UCSD-AML1 (cell line): ENCODE results near the gene CREB3.

Experiments
- DNase-seq: peaks from one replicate; lab custom pipeline; 2025; ENCODE audit not compliant: unreplicated experiment; lab: John Stamatoyannopoulos, UW

The CREB3 gene

DNA sequence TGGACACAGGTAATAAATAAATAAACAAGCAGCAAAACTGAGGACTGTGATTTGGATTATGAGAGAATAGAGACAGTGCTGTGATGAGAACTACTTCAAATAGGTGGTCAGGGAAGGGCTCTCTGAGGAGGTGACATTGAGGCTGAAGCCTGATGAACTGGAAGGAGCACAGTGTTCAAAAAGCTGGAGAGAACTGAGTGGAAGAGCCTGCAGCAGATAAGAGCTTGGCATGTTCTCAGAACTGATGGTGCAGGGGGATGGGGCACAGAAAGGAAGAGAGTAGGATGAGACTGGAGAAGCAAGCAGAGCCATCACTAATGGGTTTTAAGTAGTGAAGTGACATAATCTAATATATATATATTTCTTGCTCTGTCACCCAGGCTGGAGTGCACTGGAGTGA is 31.5 kb upstream of the CREB3 start:
- DNase-seq: no peak

DNA sequence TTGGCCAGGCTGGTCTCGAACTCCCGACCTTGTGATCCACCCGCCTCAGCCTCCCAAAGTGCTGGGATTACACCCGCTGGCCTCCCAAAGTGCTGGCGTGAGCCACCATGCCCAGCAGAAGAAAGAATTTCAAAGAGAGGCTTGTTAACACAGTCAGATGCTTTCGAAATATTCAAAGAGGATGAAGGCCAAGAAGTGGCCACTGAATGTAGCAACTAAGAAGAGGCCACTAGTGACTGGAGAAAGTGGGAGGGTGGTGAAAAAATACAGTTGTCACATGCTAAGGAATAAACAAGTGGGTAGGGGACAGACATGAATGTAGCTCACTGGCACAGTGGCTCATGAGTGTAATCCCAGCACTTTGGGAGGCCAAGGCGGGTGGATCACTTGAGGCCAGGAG is 29.8 kb upstream of the CREB3 start:
- DNase-seq: no peak

DNA sequence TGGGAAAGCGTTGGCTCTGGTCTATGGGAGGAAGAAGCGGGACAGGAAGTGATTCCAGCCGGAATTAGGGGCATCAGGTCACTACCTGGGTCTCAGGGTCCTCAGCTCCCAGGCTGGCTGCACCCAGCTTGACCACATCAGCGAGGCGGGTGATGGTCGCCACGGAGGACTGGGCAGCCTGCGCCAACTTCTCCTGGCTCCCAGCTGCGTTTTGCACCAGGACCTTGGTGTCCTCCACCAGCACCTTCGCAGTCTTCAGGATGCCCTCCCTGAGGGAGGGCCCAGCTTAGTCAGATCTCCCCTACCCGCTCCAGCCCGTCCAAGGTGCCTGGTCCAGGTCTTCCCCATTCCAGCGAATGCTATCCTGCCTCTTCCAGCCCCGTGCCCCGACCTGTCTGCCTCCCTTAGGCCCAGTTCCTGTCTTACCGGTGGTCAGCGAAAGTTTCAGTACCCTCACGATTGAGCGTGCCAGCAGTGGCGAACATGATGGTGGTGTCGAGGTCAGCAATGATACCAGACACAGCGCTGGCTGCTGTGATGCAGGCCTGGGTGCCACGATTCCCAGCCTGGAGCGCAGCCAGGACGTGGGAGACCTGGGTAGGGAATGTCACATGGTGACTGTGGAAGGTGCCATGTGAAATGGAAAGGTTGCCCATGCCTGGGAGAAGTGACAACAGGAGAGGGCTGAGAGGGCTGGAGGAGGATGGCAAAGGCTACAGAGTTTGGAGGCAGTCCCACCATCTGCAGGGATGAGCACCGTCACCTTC is 28.4 kb upstream of the CREB3 start:
- DNase-seq: no peak

DNA sequence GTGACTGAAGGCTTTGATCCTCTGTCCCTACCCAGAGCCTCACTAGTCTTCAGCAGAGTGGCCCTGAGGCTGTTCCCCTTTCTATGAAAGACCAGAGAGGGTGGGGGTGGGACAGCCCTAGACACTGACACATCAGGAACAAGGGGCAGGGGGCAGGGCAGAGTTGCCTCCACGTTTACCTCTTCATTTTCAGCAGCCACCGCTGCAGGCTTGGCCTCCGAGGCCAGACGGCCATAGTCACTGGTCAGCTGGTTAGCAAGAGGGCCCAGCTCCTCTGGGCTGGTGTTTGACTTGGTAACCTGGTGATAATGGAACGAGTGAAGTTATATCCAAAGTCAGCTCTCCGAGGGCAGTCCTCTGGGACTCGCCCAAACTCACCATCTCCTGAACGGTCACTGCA is 27.1 kb upstream of the CREB3 start:
- DNase-seq: no peak

DNA sequence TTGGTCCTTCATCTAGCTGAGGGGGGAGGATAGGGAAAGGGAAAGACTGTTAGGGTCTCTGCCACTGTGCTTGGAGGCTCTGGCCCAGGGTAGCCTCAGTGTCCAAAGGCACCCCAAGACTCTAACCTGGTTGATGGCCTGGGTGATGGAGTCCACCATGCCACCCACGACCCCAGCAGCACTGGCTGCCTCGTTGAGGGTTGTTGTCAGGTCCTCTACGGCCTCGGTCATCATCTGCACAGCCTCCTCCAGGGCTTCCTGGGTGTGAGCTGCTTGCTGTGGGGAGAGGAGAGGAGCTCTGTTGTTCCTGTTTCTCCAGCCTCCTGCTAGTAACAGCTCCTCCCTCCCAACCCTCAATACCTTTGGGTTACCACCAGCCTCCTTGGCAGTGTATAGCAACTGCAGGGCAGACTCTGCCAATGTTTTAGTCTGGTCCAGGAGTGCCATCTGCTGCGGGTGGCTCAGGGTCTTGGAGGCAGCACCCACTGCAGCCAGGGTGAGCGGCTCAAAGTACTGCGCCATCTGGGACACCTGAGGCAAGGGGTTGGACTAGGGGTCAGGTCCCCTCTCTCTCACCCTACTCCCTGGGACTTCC is 26.5 kb upstream of the CREB3 start:
- no peak for DNase-seq

DNA sequence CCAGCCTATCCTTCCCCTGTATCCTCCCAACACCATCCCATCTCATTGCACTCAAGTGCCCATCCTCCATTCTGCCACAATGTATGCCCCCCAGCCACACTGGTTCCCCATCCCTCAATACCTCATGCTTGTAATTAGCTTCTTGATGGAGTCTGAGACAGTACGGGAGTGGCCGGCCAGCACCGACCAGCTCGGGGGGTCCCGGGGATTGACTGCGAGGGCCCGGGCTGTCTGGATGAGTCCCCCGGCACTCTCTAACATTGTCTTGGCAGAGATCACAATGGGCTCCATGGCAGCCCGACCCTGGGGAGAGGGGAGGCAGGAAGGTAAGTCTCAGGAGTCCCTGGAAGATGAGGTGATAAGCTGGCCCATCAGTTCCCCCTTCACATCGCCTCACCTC is 25.5 kb upstream of the CREB3 start:
- DNase-seq: no peak

DNA sequence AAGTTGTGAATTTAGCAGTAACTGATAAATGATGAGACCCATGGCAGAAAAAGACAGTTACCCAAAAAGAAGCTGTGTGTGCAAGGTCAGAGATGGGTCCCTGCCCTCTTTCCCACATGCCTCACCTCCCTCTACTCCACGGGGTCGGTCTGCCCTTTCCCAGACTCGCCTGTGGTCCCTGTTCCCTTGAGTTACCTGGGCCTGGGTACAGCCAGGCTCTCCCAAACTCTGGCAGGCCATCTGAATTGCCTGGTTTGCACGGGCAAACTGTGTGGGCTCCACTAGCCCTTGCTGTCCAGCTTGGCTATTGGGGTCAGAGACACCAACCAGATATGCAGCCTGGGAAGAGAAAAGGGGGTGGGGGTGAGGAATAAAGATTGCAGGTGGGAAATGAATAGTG is 24.3 kb upstream of the CREB3 start:
- no peak for DNase-seq

DNA sequence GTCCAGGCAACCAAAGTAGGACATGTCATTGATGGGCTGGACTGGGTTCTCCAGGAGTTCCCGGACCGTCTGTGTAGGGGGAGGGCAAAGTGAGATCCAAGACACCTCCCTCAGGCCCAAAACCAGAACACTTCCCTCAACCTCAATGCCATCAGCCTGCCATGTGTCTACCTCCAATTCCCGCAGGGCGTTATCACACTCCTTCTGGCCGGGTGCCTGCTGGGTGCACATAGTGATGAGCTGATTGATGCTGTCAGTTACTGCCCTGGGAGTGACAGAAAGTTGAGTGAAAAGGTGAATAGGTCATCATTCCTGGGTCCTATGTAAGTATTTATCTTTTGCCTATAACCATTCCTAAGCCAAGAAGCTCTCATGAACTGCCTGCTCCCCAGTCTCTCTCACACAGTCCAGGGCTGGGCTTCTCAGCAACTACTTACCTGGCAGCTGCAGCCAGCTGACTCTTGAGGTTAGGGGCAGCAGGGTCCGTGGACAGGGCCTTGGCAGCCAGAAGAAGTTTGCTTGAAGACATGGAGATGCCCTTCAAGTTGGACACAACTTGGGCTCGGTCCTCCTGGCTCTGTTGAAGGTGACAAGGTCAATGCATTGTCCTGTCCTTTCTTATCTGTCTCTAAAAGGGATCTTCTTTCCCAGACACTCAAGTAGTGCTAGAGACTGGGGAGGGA is 21.5 kb upstream of the CREB3 start:
- no peak for DNase-seq

DNA sequence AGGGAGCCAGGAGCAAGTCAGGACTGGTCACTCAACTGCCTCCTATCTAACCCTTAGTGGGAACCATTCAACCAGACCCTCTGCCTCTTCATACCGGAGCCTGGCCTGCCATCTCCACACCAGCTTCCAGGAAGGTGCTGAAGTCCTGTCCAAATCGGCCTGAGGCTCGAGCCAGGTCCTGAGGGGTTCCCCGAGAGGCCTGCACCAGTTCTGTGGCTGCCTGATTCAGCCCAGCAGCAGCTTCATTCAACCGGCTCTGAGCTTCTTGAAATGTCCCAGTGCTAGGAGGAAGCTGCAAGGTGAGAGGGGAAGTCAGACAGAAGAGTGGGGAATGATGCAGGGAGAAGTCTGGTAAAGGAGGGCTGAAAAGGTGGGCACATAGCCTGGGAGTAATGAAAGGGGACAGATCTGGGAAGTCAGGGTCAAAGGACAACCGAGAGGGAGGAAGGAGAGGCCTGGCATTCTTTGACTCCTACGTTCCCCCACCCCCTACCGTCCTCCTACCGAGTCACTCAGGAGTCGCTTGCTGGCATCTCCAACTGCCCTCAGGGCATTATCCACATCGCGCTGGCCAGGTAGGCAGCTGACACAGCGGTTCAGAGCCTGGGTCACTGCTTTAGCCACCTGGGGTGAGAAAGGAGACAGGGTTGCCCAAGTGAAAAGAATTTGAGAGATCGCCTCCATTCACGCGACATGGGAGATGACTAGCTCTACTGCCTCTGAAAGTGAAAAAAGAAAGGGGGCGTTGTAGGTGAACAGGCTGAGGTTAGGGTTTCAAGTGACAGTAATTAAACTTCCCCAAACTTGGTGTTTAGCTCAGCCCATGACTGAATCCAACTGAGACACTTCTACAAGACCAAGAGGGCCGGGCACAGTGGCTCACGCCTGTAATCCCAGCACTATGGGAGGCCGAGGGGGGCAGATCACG is 20.7 kb upstream of the CREB3 start:
- no peak for DNase-seq

DNA sequence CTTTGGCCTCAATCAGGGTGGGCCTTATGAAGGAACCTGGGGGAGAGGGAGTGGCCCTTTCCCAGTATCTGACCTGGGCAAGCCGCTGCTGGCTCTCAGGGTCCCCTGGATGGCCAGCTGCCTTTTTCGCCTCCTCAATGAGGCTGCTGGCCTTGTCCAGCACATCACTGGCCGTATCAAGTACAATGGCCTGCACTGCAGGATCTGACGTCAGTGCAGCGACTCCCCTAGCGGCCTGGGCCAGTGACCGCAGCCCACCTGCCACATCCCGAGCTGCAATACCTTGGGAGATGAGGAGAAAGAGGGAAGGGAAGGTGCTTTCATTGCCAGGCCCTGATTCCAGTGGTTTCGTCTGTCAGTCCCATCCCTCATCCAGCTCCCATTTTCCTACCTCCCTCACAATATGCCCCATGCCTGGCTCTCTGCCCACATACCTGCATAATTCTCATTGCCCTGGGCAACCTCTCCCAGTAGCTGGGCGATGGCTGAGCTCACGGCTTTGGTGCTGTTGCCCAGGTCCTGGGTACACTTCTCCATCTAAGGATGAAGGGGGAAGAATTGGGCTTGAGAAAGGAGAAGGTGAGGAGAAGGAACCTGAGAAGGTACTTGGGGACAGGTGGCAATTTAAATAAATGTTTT is 19.6 kb upstream of the CREB3 start:
- no peak for DNase-seq

DNA sequence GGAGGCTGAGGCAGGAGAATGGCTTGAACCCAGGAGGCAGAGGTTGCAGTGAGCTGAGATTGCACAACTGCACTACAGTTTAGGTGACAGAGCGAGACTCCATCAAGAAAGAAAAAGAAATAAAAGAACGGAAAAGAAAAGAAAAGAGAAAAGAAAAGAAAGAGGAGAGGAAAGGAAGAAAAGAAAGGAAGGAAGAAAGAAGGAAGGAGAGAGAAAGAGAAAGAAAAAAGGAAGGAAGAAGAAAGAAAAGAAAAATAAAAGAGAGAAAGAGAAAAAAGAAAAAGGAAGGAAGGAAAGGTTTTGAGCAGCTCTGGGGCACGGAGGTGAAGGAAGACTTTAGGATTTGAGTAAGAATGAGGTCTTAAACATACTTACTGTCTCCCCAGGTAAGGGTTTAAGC is 18.9 kb upstream of the CREB3 start:
- DNase-seq: no peak

DNA sequence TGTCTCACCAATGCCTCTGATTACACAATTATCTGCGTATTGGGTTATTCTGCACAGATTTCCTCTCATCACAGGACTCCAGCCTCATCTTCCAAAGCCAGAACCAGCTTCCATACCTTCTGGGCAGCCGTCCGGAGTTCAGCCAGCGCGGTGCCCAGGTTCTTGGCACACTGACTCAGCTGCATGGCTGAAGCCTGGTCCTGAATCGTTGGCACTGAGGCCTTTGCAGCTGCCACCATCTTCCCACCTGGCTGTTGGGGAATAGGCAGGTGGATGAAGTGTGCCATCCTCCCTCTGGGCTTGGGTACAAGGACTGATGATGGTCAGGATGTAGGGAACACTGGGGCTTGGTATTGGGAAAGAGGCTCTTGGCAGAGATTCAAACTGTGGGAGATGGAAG is 18.3 kb upstream of the CREB3 start:
- no peak for DNase-seq

DNA sequence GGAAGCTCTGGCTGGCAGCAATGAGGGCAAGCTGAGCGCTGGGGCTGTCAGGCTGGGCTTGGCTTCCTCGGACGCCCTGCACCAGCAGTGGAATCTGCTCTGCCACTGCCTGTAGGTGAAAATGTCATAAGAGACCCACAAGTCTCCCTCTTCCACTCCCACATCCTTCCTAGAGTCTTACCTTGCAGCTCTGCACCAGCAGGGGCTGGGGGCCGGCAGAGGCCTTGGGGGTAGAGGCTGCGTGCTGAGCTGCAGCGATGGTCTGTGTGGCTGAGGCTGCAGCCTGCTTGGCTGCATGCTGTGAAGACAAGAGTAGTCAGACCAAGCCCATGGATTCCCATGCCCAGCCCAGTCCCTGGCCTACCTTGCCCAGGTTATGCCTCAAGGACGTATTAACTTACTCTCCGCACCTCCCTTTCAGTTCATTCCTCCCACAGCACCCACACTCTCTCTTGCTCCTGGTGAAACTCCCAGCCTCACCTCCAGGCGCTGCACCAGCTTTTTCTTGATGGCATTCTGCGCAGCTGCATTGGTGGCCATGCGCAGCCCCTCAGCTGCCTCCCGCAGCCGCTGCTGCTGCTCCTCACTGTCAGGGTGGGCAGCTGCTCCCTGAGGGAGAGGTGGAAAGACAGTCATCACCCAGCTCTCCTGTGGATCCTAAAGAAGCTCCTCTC is 17.8 kb upstream of the CREB3 start:
- DNase-seq: no peak

DNA sequence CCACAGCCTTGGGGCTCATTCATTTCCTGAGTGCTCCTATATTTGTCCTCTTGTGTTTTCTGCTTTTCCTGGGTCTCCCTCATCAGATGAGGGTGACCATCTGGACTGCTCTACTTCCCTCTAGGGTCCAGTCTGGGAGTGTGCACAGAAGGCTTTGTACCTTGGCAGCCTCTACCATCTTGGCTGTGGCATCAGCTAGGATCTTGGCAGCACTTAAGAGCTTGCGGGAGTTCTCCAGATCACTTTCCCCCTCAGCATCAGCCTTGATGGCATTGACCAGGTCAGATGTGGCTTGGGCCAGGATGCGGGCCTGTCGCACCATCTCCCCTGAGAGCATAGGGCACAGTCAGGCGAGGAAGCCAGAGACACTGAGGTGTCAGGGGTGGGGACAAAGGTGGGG is 16.2 kb upstream of the CREB3 start:
- DNase-seq: no peak

DNA sequence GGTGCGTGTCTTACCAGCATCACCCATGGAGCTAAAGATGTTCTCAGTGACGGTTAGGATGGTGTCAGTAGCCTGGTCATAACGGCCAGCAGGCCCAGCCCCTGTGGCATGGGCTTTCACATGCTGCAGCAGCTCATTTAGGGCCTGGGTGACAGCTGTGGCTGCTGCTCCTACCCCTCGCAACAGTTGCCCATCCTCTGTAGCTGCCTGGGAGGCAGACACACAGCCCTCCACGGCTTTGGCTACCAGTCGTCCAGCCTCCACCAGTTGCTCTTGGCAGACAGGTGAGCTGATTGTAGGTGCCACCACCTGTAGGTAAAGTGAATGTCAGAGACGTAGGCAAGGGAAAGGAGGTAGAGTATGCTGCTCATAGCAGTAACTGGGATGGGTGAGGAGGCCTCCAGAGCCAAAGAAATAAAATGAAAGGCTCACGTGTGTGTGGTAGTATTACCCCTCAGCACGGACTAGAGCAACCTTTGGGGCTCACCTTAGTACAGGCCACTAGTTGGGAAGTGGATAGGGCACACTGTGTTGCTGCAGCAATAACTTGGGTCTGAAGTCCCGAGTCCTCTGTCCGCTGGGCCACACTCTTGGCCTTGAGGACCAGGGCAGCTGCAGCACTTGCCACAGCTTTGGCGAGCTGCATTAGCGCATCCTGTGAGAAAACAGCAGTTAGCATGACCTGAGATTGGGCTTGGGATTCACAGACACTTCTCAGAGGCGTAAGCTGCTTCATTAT is 15.2 kb upstream of the CREB3 start:
- no peak for DNase-seq

DNA sequence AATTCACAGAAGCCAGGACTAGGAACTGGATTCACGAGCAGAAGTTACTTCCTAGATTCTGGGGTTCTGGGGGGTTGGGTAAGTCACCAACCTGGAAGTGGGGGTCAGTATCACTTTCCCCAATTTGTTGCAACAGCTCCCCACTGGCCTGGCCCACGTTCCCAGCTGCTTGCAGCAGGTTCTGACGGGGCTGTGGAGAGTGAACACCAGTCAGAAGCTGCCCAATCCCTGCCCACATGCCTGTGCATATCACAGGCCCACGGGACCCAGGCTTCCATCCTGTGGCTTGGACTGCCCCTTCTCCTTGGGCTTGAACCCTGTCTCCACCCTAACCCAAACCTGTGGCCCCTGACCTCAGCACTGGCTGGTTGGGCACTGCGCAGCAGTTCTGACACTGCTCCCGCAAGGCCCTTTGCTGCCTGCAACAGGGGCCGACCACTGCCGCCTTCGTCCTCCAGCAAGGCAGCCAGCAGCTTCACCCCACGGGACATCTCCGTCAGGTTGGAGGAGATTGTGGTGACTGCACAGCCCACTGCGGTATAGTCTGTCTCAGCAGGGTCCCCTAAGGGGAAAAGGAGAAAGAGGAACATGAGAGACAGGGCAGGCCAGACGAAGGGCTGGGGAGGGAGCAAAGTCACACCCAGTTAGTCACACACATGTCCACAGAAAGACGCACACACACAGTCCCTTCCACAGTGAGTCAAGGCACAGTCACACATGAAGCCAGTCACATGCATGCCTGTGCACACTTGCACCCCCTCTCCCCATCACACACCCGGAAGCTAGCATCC is 13.6 kb upstream of the CREB3 start:
- no peak for DNase-seq

DNA sequence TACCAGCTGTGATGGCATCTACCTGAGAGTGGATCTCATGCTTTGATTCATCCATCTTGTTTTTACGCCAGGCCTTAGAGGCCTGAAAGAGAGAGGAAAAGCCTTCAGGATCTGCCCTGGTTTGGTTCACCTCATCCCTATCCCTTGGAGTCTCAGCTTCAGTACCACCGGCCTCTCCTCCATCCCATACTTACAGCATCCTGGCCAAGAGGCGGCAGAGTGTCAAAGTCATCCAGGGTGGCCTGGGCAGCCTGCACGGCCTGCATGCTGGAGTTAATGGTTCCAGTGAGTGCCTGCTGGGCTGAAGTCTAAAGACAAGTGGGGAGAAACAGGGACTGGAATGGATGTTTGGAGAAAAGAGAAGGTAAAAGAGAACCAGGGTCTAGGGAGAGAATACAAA is 12.9 kb upstream of the CREB3 start:
- no peak for DNase-seq

DNA sequence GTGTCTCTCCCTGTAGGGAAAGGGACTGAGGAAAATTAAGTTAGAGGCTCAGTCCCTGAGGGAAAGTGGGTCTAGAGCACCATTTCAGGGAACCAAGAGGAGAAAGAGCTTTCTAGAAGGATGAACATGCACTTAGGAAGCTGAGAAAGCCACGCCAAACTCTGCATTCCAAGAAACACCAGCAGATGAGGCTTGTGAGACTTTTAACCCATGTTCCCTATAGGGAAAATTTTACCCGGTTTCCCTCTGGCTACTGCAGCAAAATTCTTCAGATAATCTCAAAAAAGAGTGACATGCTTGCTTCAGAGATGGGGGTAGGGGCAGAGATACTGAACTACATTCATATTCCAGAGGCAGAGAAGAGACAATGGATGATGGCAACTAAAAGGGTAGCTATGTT is 9.0 kb upstream of the CREB3 start:
- DNase-seq: no peak

DNA sequence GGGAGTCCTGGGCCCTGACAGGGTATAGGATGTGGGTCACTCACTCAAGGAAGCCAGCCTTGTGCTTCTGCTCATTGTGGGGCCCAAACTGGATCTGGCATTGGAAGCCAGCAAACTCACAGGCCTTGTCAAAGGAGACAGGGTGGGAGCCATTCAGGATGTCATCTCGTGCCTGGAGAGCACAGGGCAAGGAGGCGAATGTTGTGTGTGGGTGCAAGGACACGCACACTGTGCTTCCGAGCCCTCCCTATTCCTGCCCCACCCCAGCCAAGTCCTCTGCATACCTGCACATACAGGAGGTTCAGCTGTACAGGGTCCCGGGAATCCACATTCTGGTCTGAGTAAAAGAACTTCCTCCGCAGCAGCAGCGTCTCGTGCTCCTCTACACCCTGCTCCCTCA is 8.6 kb upstream of the CREB3 start:
- no peak for DNase-seq
